PC-9 (cell line): ENCODE results near the gene NINJ2. TPM values are rescaled to one million over a fixed set of nuclear protein-coding genes. Genes with fewer than 3 reads are reported as not detected.

Source experiments
- BruUV-seq: library from RNA; stranded (reverse); fragments of 400-500 nt; replicated peaks from 2 replicates; lab custom pipeline; 2021; lab: Mats Ljungman, UMichigan
- CTCF ChIA-PET: fragments of 300-600 bp; sonication (Branson Sonifier 250); formaldehyde crosslinking; loops from one replicate; lab custom pipeline; 2022; ENCODE audit warnings: antibody characterized with exemption; lab: Charles Lee
- POLR2A ChIA-PET: fragments of 300-600 bp; sonication (Branson Sonifier 250); formaldehyde crosslinking; loops from one replicate; lab custom pipeline; 2022; ENCODE audit warnings: antibody characterized with exemption; ENCODE audit not compliant: unreplicated experiment; lab: Charles Lee
- DNase-seq, 2 experiments: peaks; one replicate each; pipeline versions ENCODE4 v3.0.0 to v3.0.0-alpha.2; 2015 to 2022; ENCODE audit warnings: mixed read lengths in 1 of 2
- H2AFZ ChIP-seq: fragments of 200-600 bp; sonication (generic); 2 replicates; pipeline ENCODE4 v1.8.1; 2017; ENCODE audit warnings: antibody characterized with exemption
- H3F3A ChIP-seq: fragments of 200-600 bp; sonication (generic); 2 replicates; pipeline ENCODE4 v1.8.1; 2017; ENCODE audit warnings: antibody characterized with exemption, mild to moderate bottlenecking, low read depth; ENCODE audit not compliant: insufficient read depth
- H3K27ac ChIP-seq: fragments of 200-600 bp; sonication (generic); 2 replicates; pipeline ENCODE4 v1.6.1; 2016; ENCODE audit warnings: mixed run types
- H3K27me3 ChIP-seq: fragments of 200-600 bp; sonication (generic); 2 replicates; pipeline ENCODE4 v1.6.1; 2016; ENCODE audit warnings: low read depth, mixed run types; ENCODE audit not compliant: insufficient read depth
- H3K36me3 ChIP-seq: fragments of 200-600 bp; sonication (generic); 2 replicates; pipeline ENCODE4 v1.6.1; 2016; ENCODE audit warnings: low read depth, mixed run types
- H3K4me1 ChIP-seq: fragments of 200-600 bp; sonication (generic); replicated peaks from 2 replicates; pipeline ENCODE4 v1.6.1; 2016; ENCODE audit warnings: mixed run types; ENCODE audit not compliant: insufficient read depth
- H3K4me2 ChIP-seq: fragments of 200-600 bp; sonication (generic); 2 replicates; pipeline ENCODE4 v1.6.1; 2017; ENCODE audit warnings: mixed run types
- H3K4me3 ChIP-seq: fragments of 200-600 bp; sonication (generic); 2 replicates; pipeline ENCODE4 v1.6.1; 2016; ENCODE audit warnings: mixed run types
- H3K79me2 ChIP-seq: fragments of 200-600 bp; sonication (generic); 2 replicates; pipeline ENCODE4 v1.6.1; 2017; ENCODE audit warnings: low read depth, mixed run types
- H3K9me2 ChIP-seq: fragments of 200-600 bp; sonication (generic); 2 replicates; pipeline ENCODE4 v1.8.1; 2017; ENCODE audit warnings: mild to moderate bottlenecking; ENCODE audit not compliant: insufficient read depth
- H3K9me3 ChIP-seq: fragments of 200-600 bp; sonication (generic); 2 replicates; pipeline ENCODE4 v1.8.1; 2016; ENCODE audit warnings: low read depth; ENCODE audit not compliant: insufficient read depth
- H4K20me1 ChIP-seq: fragments of 200-600 bp; sonication (generic); 2 replicates; pipeline ENCODE4 v1.8.1; 2017; ENCODE audit not compliant: insufficient read depth
- EZH2 ChIP-seq: fragments of 200-600 bp; sonication (generic); IDR thresholded peaks from 2 replicates; pipeline ENCODE4 v1.8.0; 2017; ENCODE audit warnings: antibody characterized with exemption, low read depth
- intact Hi-C: fragments of 100-400 bp; cut with micrococcal nuclease; formaldehyde crosslinking; loops from one replicate; pipeline ENCODE4 v1.10.0; 2022; ENCODE audit not compliant: unreplicated experiment
- total RNA-seq: library from RNA; stranded (reverse); gene quantifications from 2 replicates; pipeline ENCODE4 v1.2.3, GENCODE V29; 2021
- TF ChIP-seq, protein P1 (sequence below): fragments of 200-600 bp; sonication (generic); conservative IDR thresholded peaks from 2 replicates; pipeline ENCODE4 v1.6.1; 2017; ENCODE audit warnings: mixed run types, antibody characterized with exemption, mild to moderate bottlenecking, moderate library complexity

Gene NINJ2
- total RNA-seq, 1 experiment from 2014 or later, result 19.3 TPM

DNA sequence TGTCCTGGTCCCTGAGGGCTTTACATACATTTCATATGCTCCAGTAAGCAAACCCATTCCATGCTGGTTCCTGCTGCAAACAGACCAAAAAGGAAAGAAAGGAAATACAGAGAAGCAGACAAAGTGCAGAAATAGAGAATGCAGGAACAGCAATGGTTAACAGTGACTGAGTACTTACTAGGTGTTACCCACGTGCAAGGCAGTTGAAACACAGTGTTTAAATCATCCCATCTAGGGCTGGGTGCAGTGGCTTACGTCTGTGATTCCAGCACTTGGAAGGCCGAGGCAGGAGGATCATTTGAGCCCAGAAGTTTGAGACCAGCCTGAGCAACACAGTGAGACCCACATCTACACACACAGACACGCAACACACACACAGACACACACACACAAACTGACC is 21.2 kb upstream of the NINJ2 start:
- H4K20me1 ChIP-seq, result no peaks in the 10 kb centered on the region
- no peaks in the 10 kb centered on the region for H3K27me3 ChIP-seq
- no peaks in the 10 kb centered on the region for H3K4me1 ChIP-seq
- no TSS peak for BruUV-seq
- no peak overlapping the region for H2AFZ ChIP-seq
- TF ChIP-seq, protein P1, sequence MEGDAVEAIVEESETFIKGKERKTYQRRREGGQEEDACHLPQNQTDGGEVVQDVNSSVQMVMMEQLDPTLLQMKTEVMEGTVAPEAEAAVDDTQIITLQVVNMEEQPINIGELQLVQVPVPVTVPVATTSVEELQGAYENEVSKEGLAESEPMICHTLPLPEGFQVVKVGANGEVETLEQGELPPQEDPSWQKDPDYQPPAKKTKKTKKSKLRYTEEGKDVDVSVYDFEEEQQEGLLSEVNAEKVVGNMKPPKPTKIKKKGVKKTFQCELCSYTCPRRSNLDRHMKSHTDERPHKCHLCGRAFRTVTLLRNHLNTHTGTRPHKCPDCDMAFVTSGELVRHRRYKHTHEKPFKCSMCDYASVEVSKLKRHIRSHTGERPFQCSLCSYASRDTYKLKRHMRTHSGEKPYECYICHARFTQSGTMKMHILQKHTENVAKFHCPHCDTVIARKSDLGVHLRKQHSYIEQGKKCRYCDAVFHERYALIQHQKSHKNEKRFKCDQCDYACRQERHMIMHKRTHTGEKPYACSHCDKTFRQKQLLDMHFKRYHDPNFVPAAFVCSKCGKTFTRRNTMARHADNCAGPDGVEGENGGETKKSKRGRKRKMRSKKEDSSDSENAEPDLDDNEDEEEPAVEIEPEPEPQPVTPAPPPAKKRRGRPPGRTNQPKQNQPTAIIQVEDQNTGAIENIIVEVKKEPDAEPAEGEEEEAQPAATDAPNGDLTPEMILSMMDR, result no peak
- no peak for TF ChIP-seq EZH2
- H3K9me3 ChIP-seq, result no peaks in the 10 kb centered on the region
- POLR2A ChIA-PET, result no interaction called here
- no peak overlapping the region for H3K27ac ChIP-seq
- CTCF ChIA-PET, result interaction anchor here (0.5 kb wide), 1 partner anchor 35 kb away, joined by 6 read pairs; no protein-coding TSS in a partner anchor
- H3F3A ChIP-seq, result no peaks in the 10 kb centered on the region
- H3K9me2 ChIP-seq, result no peaks in the 10 kb centered on the region; the same call in 1 of the 2 replicates
- no peak overlapping the region for H3K4me3 ChIP-seq
- no peak overlapping the region for H3K4me2 ChIP-seq
- no peak for DNase-seq
- no peaks in the 10 kb centered on the region for H3K79me2 ChIP-seq
- H3K36me3 ChIP-seq, result no peaks in the 10 kb centered on the region
- intact Hi-C loops, result no loop called here

DNA sequence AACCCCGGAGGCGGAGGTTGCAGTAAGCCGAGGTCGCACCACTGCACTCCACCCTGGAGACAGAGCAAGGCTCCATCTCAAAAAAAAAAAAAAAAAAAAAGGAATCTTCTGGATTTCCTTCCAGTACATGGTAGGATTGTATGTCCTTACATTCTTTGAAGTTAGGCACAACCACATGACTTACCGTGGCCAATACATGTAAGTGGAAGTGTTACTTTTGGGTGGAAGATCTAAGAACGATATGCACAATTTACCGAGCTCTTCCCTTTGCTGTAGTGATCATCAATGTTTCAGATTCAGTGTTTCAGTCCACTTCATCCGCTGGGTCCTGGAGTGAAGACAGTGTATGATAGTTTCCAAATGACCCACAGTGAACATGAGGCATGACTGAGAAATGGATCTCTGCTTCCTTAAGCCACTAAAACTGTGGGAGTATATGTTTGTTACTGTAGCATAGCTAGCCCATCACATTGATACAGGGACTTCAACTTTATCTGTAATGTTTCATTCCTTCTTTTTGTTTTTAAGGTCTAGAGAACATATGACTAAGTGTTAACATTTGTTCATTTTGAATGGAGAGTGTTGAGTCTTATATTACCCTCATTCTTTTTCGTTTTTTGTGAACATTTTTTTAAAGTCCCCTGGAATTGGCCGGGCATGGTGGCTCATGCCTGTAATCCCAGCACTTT is 18.5 kb upstream of the NINJ2 start:
- ChIA-PET CTCF (no interaction called here), POLR2A (interaction anchor here (0.6 kb wide), 1 partner anchor 8 kb away, joined by 4 read pairs; no protein-coding TSS in a partner anchor)
- Histone ChIP-seq H3K9me3 (no peaks in the 10 kb centered on the region), H4K20me1 (no peaks in the 10 kb centered on the region), H3K4me1 (no peaks in the 10 kb centered on the region), H3F3A (no peaks in the 10 kb centered on the region), H3K4me2 (no peak overlapping the region), H3K27ac (no peak overlapping the region), H3K9me2 (no peaks in the 10 kb centered on the region; the same call in 1 of the 2 replicates), H3K79me2 (no peaks in the 10 kb centered on the region), H3K27me3 (no peaks in the 10 kb centered on the region), H3K36me3 (no peaks in the 10 kb centered on the region), H3K4me3 (no peak overlapping the region), H2AFZ (no peak overlapping the region)
- DNase-seq, result no peak
- intact Hi-C loops, result no loop called here
- no TSS peak for BruUV-seq
- TF ChIP-seq EZH2, result no peak

DNA sequence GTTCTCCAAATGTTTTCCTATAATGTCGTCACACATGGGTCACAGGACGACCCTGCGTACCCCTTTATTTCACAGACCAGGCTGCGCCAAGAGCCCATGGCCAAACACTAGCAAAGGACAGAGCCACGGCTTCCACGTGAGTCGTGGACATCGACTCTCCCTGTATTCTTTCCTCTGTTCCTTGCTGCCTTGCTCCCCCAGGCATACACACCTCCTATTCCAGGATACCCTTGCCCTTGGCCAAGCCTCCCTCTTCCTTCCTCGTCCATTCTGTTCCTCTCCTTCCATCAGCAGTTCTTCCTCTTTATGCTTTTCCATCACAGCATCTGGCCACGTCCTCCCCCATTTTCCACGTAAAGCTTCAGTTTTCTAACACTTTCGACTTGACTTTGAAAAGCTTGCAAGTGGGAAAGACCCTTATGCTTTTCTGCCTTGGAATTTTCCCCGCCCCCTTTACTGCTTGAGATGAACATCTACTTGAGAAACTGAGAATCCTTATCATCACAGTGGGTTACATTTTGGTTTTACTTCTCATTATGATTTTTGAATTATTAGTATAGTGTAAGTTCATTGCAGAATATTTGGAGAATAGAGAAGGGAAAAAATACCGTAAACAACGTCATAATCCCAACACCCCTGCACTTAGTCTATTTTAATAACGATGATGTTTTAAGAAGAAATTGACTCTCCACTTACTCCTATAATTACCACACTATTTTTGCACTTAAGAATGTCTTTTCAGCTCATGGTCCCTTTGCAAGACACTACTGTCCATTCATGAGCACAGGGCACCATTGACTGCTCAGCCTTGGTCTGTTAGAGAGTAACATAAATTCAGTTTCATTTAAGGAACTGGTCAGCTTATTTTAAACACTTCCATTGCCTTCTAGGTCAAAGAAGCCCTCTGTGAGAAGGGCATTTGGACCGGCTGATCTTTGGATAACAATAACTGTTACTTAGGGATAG is 15.8 kb upstream of the NINJ2 start:
- BruUV-seq, result no TSS peak
- Histone ChIP-seq H3K27me3 (no peaks in the 10 kb centered on the region), H3K79me2 (no peaks in the 10 kb centered on the region), H3K27ac (no peak overlapping the region), H2AFZ (no peak overlapping the region), H3K4me2 (no peak overlapping the region), H3K9me3 (no peaks in the 10 kb centered on the region), H3K4me3 (no peak overlapping the region), H3F3A (no peaks in the 10 kb centered on the region), H3K9me2 (no peaks in the 10 kb centered on the region; the same call in 1 of the 2 replicates), H3K36me3 (no peaks in the 10 kb centered on the region), H4K20me1 (no peaks in the 10 kb centered on the region), H3K4me1 (no peaks in the 10 kb centered on the region)
- POLR2A ChIA-PET, result no interaction called here
- intact Hi-C loops, result no loop called here
- CTCF ChIA-PET, result no interaction called here
- TF ChIP-seq, protein P1, result no peak
- TF ChIP-seq EZH2, result no peak
- no peak for DNase-seq
